Muscle layer of colon (tissue), 2 donors: ENCODE data around the gene SIL1.
"Not testable (repeated sequence)": the region's sequence is repeated elsewhere in the genome, so short reads cannot be mapped to it uniquely, and the experiment has no call there.

Experiments used
- H3K27ac ChIP-seq: one replicate; pipeline ENCODE4 v1.7.0; 2013; ENCODE audit warnings: low read depth, mild to moderate bottlenecking, low read length, moderate library complexity
- H3K27me3 ChIP-seq, 2 donors: one replicate each; pipeline ENCODE4 v1.7.0; 2013; ENCODE audit warnings: low read length in 2 of 2, mild to moderate bottlenecking in 2 of 2; ENCODE audit not compliant: insufficient read depth in 2 of 2, control insufficient read depth in 1 of 2
- H3K36me3 ChIP-seq: one replicate; pipeline ENCODE4 v1.7.0; 2013; ENCODE audit warnings: mild to moderate bottlenecking, low read length; ENCODE audit not compliant: insufficient read depth
- H3K4me1 ChIP-seq: one replicate; pipeline ENCODE4 v1.7.0; 2013; ENCODE audit warnings: mild to moderate bottlenecking, low read length; ENCODE audit not compliant: insufficient read depth
- H3K4me3 ChIP-seq, 2 donors: one replicate each; pipeline ENCODE4 v1.7.0; 2013; ENCODE audit warnings: low read length in 2 of 2, low read depth in 1 of 2, mild to moderate bottlenecking in 1 of 2, moderate library complexity in 1 of 2
- H3K9ac ChIP-seq: one replicate; pipeline ENCODE4 v1.7.0; 2013; ENCODE audit warnings: low read length
- H3K9me3 ChIP-seq: one replicate; pipeline ENCODE4 v1.7.0; 2013; ENCODE audit warnings: mild to moderate bottlenecking, low read length
- donor health status: abdominal sarcoma.
- donor health status: Adenocarcinoma of cecum.

SIL1 gene

DNA sequence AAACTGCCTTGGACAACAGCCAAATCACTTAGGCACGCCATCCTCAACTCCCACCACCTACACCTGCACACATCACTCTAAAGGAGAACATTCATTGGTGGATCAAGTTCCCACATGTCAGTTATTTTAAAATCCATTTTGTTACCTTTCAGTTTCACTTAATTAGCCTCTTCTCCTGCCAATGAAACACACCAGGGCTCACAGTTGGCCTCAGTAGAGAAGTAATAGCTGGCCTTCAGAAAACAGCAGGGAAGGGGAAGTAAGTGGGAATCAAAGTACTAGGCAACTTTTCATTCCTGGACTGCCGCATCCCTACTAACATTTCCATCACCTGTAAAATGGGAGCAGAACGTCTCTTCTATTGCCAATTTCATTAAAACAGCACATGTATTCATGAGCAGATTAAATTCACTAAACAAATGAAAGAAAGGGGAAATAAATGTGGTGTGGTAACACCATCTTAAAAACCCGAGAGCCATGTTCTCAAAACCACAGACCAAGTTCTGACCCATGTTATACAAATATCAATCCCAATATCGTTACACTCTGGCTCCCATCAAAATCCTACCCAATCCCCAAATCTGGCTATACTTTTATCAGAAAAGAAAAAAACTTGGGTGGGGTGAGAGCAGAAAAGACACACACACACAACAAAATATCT is 1.7 kb downstream of the SIL1 start:
- Histone ChIP-seq H3K9me3 (no peaks in the 10 kb centered on the region), H3K4me3 (no peak overlapping the region), H3K27me3 (no peaks in the 10 kb centered on the region), H3K27ac (no peak overlapping the region), H3K4me1 (peaks cover 10% of the 10 kb centered on the region), H3K36me3 (no peaks in the 10 kb centered on the region), H3K9ac (no peak overlapping the region)

DNA sequence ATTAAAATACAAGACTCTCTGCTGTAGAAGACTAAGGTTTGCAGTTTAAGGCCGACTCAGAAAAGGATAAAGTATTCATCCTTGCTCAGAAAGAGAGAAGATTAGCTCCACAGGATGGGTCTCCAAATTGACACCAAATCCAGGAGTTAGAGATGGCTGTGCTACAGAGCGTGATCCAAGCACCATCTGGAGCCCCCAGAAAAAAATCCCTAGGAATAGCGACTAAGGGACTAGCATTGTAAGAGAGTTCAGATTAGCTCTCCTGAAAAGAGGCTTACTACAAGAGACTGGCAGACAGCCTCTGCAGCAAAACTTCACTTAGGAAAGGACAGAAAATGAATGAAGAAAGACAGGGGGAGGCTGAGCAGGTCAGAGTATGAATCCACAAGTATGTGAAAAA is 3.7 kb downstream of the SIL1 start:
- Histone ChIP-seq H3K4me3 (no peak overlapping the region), H3K9me3 (no peaks in the 10 kb centered on the region), H3K4me1 (peaks cover 21% of the 10 kb centered on the region), H3K27ac (no peak overlapping the region), H3K9ac (no peak overlapping the region), H3K27me3 (no peaks in the 10 kb centered on the region), H3K36me3 (no peaks in the 10 kb centered on the region)

- Histone ChIP-seq H3K36me3 (no peaks in the 10 kb centered on the region), H3K27me3 (no peaks in the 10 kb centered on the region), H3K27ac (no peak overlapping the region), H3K9me3 (no peaks in the 10 kb centered on the region), H3K4me3 (no peak overlapping the region), H3K4me1 (peaks cover 21% of the 10 kb centered on the region), H3K9ac (no peak overlapping the region)
Observed at GRCh38 chr5:139193928-139194327, 4.2 kb downstream of the SIL1 start.

DNA sequence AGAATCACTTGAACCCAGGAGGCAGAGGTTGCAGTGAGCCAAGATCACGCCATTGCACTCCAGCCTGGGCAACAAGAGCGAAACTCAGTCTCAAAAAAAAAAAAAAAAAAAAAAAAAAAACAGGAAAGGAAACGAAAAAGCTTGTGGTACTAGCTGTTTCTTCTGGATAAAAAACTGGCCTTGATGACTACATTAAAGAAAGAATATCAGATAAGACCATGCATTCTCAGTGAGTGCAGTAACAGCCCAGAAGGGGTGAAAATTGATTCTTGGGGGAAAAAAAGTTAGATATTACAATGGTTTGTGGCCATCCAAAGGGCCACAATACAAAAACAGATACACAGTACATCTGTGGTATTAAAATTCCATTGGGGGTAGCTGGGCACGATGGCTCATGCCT is 5.3 kb downstream of the SIL1 start:
- not testable (repeated sequence) for H3K9ac ChIP-seq, H3K4me3 ChIP-seq, H3K36me3 ChIP-seq, H3K27ac ChIP-seq, H3K9me3 ChIP-seq, H3K27me3 ChIP-seq
- H3K4me1 ChIP-seq, result peaks cover 21% of the 10 kb centered on the region

GRCh38 chr5:139191954-139192353 is 6.2 kb downstream of the SIL1 start:
- not testable (repeated sequence) for H3K36me3 ChIP-seq, H3K4me3 ChIP-seq, H3K9me3 ChIP-seq, H3K9ac ChIP-seq, H3K27ac ChIP-seq, H3K27me3 ChIP-seq
- H3K4me1 ChIP-seq, result peaks cover 15% of the 10 kb centered on the region

GRCh38 chr5:139190125-139190524 is 8.0 kb downstream of the SIL1 start:
- Histone ChIP-seq H3K27me3 (no peaks in the 10 kb centered on the region), H3K27ac (no peak overlapping the region), H3K4me1 (peaks cover 29% of the 10 kb centered on the region), H3K9me3 (no peaks in the 10 kb centered on the region), H3K36me3 (no peaks in the 10 kb centered on the region), H3K4me3 (no peak overlapping the region), H3K9ac (no peak overlapping the region)

GRCh38 chr5:139188558-139189270 is 9.5 kb downstream of the SIL1 start:
- Histone ChIP-seq H3K4me1 (peaks cover 43% of the 10 kb centered on the region), H3K9me3 (no peaks in the 10 kb centered on the region), H3K4me3 (no peak overlapping the region), H3K9ac (no peak overlapping the region), H3K27me3 (no peaks in the 10 kb centered on the region), H3K27ac (no peak overlapping the region), H3K36me3 (no peaks in the 10 kb centered on the region)

GRCh38 chr5:139186752-139187326 is 11.3 kb downstream of the SIL1 start:
- H3K4me1 ChIP-seq, result peaks cover 62% of the 10 kb centered on the region
- no peak overlapping the region for H3K4me3 ChIP-seq
- no peak overlapping the region for H3K27ac ChIP-seq
- no peak overlapping the region for H3K9ac ChIP-seq
- no peaks in the 10 kb centered on the region for H3K9me3 ChIP-seq
- no peaks in the 10 kb centered on the region for H3K27me3 ChIP-seq
- no peaks in the 10 kb centered on the region for H3K36me3 ChIP-seq

- Histone ChIP-seq H3K9me3 (no peaks in the 10 kb centered on the region), H3K4me1 (peaks cover 68% of the 10 kb centered on the region), H3K36me3 (no peaks in the 10 kb centered on the region), H3K27ac (no peak overlapping the region), H3K4me3 (no peak overlapping the region), H3K27me3 (no peaks in the 10 kb centered on the region), H3K9ac (no peak overlapping the region)
Observed at GRCh38 chr5:139186261-139186660, 11.9 kb downstream of the SIL1 start.

DNA sequence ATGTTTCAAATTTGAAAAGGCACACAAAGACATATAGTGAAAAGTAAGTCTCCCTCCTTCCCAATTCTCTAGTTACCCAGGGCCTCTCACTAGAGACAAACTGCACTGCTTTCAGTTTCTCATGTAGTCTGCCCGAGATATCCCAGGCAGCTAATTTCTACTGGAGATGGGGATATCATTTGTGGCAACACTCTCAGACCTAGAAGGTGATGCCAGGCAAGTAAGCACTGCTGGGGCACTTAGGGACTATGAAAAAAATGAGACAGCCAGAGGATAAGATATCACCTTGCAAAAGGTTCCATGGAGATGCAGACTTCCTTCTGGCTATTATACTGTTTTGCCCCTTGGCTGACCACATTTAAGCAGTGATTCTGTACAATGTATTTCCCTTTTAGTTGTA is 12.6 kb downstream of the SIL1 start:
- Histone ChIP-seq H3K4me1 (peaks cover 73% of the 10 kb centered on the region), H3K4me3 (no peak overlapping the region), H3K9ac (no peak overlapping the region), H3K27ac (no peak overlapping the region), H3K9me3 (no peaks in the 10 kb centered on the region), H3K27me3 (no peaks in the 10 kb centered on the region), H3K36me3 (no peaks in the 10 kb centered on the region)

DNA sequence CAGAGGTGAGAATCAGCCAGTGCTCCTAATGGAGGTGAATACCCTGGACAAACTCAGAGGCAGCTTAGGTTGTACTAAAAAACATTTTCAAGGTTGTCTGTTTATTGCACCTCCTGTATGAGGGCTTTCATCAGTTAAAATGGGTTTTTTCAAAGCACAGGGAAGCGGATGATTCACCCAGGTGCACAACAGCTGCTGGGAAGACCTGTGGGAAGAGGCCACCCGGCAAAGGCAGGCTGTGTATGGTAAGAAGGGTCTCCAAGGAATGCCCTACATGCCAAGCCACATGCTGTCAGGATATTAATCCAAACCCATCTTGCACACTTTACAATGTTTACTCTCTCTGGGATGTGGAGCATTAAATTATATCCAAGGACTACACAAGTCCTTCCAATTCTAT is 14.7 kb downstream of the SIL1 start:
- H3K27ac ChIP-seq, result no peak overlapping the region
- H3K27me3 ChIP-seq, result no peaks in the 10 kb centered on the region
- H3K9ac ChIP-seq, result no peak overlapping the region
- no peak overlapping the region for H3K4me3 ChIP-seq
- H3K4me1 ChIP-seq, result peaks cover 85% of the 10 kb centered on the region
- no peaks in the 10 kb centered on the region for H3K9me3 ChIP-seq
- no peaks in the 10 kb centered on the region for H3K36me3 ChIP-seq
